ENCODE results near the gene HECW1.

Gene HECW1

GRCh38 chr7:43290978-43291377 lies 178.5 kb downstream of the HECW1 start:
- Histone ChIP-seq H3K4me3 (ENCODE audit: low read depth, low read length) (no peak overlapping the region), H3K9me3 (ENCODE audit: control insufficient read depth, insufficient read depth, low read depth, low read length) (no peaks in the 10 kb centered on the region), H3K36me3 (ENCODE audit: control insufficient read depth in 2 of 2, insufficient read depth in 1 of 2, low read length in 2 of 2) (no peaks in the 10 kb centered on the region), H3K4me1 (ENCODE audit: control insufficient read depth, insufficient read depth, low read length) (no peaks in the 10 kb centered on the region), H3K27ac (ENCODE audit: extremely low read depth, low read depth, low read length) (no peak overlapping the region)
- CTCF ChIA-PET, result interaction anchor here (0.5 kb wide), 1 partner anchor 414 kb away, joined by 3 read pairs; no protein-coding TSS in a partner anchor
- POLR2A ChIA-PET, result no interaction called here
- TF ChIP-seq SETDB1 (IDR thresholded peaks at IDR 0.05; ENCODE audit: insufficient read length, low read length) (peak; percentile 85), ZNF521 (tag by site-specific recombination; IDR thresholded peaks at IDR 0.05) (no peak)

DNA sequence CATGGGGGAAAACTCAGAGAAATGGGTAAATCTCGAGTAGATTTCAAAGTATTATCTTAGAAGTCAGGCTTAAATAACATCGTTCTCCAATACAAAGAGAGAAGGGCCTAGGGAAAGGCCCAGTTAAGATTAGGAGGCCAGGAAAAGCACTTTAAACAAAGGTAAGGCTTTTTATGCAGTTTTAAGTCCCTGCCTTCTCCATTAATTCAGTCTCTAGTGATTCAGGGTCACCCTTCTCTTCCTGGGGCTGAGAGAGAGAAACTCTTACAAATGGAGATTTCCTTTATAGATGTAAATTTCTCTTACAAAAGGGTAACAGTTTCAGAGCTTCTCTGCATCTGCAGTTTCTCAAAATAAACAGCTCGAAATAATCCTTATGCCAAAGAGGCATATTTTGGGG lies 179.3 kb downstream of the HECW1 start:
- ChIA-PET POLR2A (no interaction called here), CTCF (no interaction called here)
- no peaks in the 10 kb centered on the region for H3K36me3 ChIP-seq (ENCODE audit: control insufficient read depth in 2 of 2, insufficient read depth in 1 of 2, low read length in 2 of 2)
- TF ChIP-seq KLF16 (tag by site-specific recombination; IDR thresholded peaks at IDR 0.05) (no peak), ZNF692 (tag by site-specific recombination; IDR thresholded peaks at IDR 0.05) (no peak), ZNF350 (tag by site-specific recombination; IDR thresholded peaks at IDR 0.05) (no peak)
- no peak overlapping the region for H3K4me3 ChIP-seq (ENCODE audit: low read depth, low read length)
- H3K4me1 ChIP-seq (ENCODE audit: control insufficient read depth, insufficient read depth, low read length), result no peaks in the 10 kb centered on the region
- no peaks in the 10 kb centered on the region for H3K9me3 ChIP-seq (ENCODE audit: control insufficient read depth, insufficient read depth, low read depth, low read length)
- H3K27ac ChIP-seq (ENCODE audit: extremely low read depth, low read depth, low read length), result no peak overlapping the region

DNA sequence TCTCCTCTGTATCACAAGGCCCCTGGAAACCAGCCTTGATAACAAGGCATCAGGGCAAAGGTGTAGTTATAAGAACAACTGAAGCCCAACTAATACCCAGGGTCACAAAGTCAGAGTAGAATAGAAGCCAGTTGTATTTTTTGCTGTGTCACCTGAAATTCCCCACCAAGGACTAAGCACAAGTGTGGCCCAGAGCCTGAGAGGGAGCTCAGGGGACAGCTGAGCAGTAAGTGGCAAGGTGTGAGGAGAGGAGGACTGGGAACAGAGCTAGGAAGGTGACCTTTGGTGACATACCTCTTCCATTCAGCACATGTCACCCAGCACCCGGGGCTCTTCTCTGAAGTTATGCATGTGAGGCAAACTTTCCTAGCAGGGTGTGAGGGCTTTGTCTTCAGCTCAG lies 179.9 kb downstream of the HECW1 start:
- CTCF ChIA-PET, result interaction anchor here (0.6 kb wide), 1 partner anchor 401 kb away, joined by 3 read pairs; no protein-coding TSS in a partner anchor

GRCh38 chr7:43294080-43294630 lies 181.7 kb downstream of the HECW1 start:
- CTCF ChIA-PET, result interaction anchor here (0.6 to 0.8 kb wide), 4 partner anchors 121 to 496 kb away, joined by 3 to 4 read pairs (median 4); no protein-coding TSS in a partner anchor
- Histone ChIP-seq H3K36me3 (ENCODE audit: control insufficient read depth in 2 of 2, insufficient read depth in 1 of 2, low read length in 2 of 2) (no peaks in the 10 kb centered on the region), H3K4me1 (ENCODE audit: control insufficient read depth, insufficient read depth, low read length) (no peaks in the 10 kb centered on the region), H3K9me3 (ENCODE audit: control insufficient read depth, insufficient read depth, low read depth, low read length) (no peaks in the 10 kb centered on the region), H3K4me3 (ENCODE audit: low read depth, low read length) (no peak overlapping the region), H3K27ac (ENCODE audit: extremely low read depth, low read depth, low read length) (no peak overlapping the region)
- POLR2A ChIA-PET, result interaction anchor here (0.6 kb wide), 1 partner anchor 12 kb away, joined by 10 read pairs; no protein-coding TSS in a partner anchor
- TF ChIP-seq, protein P1, sequence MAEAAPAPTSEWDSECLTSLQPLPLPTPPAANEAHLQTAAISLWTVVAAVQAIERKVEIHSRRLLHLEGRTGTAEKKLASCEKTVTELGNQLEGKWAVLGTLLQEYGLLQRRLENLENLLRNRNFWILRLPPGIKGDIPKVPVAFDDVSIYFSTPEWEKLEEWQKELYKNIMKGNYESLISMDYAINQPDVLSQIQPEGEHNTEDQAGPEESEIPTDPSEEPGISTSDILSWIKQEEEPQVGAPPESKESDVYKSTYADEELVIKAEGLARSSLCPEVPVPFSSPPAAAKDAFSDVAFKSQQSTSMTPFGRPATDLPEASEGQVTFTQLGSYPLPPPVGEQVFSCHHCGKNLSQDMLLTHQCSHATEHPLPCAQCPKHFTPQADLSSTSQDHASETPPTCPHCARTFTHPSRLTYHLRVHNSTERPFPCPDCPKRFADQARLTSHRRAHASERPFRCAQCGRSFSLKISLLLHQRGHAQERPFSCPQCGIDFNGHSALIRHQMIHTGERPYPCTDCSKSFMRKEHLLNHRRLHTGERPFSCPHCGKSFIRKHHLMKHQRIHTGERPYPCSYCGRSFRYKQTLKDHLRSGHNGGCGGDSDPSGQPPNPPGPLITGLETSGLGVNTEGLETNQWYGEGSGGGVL (tag by site-specific recombination; IDR thresholded peaks at IDR 0.05), result peak; percentile 50; the same call in 1 of the 2 replicates
- TF ChIP-seq SCRT2 (tag by site-specific recombination; IDR thresholded peaks at IDR 0.05), result peak; percentile 43
- peak; percentile 77 for TF ChIP-seq OSR2 (tag by site-specific recombination; IDR thresholded peaks at IDR 0.05)
- no peak for TF ChIP-seq ZNF473 (tag by site-specific recombination; IDR thresholded peaks at IDR 0.05)
- no peak for TF ChIP-seq ZNF530 (tag by site-specific recombination; IDR thresholded peaks at IDR 0.05; ENCODE audit: low read depth)
- 0 out of 2 replicates have a peak, but pooled peaks have one; percentile 19 for TF ChIP-seq ZNF366 (tag by site-specific recombination; conservative IDR thresholded peaks at IDR 0.05)
- no peak for TF ChIP-seq GFI1B (tag by site-specific recombination; IDR thresholded peaks at IDR 0.05)
- TF ChIP-seq ZNF580 (tag by site-specific recombination; IDR thresholded peaks at IDR 0.05), result no peak
- no peak for TF ChIP-seq ZNF521 (tag by site-specific recombination; IDR thresholded peaks at IDR 0.05)

More for the DNA sequence above, 179.9 kb downstream of the HECW1 start:
- H3K9me3 ChIP-seq (ENCODE audit: control insufficient read depth, insufficient read depth, low read depth, low read length), result no peaks in the 10 kb centered on the region
- H3K4me1 ChIP-seq (ENCODE audit: control insufficient read depth, insufficient read depth, low read length), result no peaks in the 10 kb centered on the region
- H3K36me3 ChIP-seq (ENCODE audit: control insufficient read depth in 2 of 2, insufficient read depth in 1 of 2, low read length in 2 of 2), result no peaks in the 10 kb centered on the region
- TF ChIP-seq, protein P2, sequence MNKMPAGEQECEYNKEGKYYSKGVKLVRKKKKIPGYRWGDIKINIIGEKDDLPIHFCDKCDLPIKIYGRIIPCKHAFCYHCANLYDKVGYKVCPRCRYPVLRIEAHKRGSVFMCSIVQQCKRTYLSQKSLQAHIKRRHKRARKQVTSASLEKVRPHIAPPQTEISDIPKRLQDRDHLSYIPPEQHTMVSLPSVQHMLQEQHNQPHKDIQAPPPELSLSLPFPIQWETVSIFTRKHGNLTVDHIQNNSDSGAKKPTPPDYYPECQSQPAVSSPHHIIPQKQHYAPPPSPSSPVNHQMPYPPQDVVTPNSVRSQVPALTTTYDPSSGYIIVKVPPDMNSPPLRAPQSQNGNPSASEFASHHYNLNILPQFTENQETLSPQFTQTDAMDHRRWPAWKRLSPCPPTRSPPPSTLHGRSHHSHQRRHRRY (tag by site-specific recombination; IDR thresholded peaks at IDR 0.05), result no peak
- TF ChIP-seq ZNF311 (tag by site-specific recombination; IDR thresholded peaks at IDR 0.05; ENCODE audit: borderline replicate concordance) (no peak), ZNF394 (tag by site-specific recombination; IDR thresholded peaks at IDR 0.05; ENCODE audit: borderline replicate concordance) (no peak)
- TF ChIP-seq, protein P3, sequence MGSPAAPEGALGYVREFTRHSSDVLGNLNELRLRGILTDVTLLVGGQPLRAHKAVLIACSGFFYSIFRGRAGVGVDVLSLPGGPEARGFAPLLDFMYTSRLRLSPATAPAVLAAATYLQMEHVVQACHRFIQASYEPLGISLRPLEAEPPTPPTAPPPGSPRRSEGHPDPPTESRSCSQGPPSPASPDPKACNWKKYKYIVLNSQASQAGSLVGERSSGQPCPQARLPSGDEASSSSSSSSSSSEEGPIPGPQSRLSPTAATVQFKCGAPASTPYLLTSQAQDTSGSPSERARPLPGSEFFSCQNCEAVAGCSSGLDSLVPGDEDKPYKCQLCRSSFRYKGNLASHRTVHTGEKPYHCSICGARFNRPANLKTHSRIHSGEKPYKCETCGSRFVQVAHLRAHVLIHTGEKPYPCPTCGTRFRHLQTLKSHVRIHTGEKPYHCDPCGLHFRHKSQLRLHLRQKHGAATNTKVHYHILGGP (tag by site-specific recombination; IDR thresholded peaks at IDR 0.05), result no peak
- H3K27ac ChIP-seq (ENCODE audit: extremely low read depth, low read depth, low read length), result no peak overlapping the region
- no peak overlapping the region for H3K4me3 ChIP-seq (ENCODE audit: low read depth, low read length)
- POLR2A ChIA-PET, result no interaction called here
